Measurements from ENCODE around the gene HSFX4.
"Not testable (repeated sequence)": the region's sequence is repeated elsewhere in the genome, so short reads cannot be mapped to it uniquely, and the experiment has no call there.

Gene HSFX4

DNA sequence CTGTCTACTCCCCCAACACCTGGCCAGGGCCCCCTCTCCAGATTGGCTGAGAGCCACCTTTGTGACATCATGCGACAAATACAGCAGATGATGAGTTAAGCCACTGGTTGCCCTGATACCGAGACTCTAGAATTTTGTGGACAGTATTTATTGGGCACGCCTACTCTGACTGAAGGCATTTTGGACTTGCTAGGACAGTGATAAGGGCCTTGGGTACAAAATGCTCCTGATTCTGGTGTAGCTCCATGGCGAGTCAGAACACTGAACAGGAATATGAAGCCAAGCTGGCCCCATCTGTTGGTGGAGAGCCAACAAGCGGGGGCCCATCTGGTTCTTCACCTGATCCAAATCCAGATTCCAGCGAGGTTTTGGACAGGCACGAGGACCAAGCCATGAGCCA, at the start of gene HSFX4:
Gene HSFX4, plus strand, starts transcription at position 174 of the 400 bp plus-strand sequence. Its CDS starts 72 bp downstream, at position 246.
- DNase-seq; intact Hi-C loops (cut with DNase I): not testable (repeated sequence)

- peak in 1 of 10 donors; percentile 61 for DNase-seq
- intact Hi-C loops (cut with DNase I): no loop called here
Measured at GRCh38 chrX:149881081-149881711, 48.2 kb upstream of the HSFX4 start, which contains the start of gene MAGEA8. MAGEA8 (plus strand) TSS chrX:149881183; CDS start chrX:149884273, 3,090 bp downstream.

DNA sequence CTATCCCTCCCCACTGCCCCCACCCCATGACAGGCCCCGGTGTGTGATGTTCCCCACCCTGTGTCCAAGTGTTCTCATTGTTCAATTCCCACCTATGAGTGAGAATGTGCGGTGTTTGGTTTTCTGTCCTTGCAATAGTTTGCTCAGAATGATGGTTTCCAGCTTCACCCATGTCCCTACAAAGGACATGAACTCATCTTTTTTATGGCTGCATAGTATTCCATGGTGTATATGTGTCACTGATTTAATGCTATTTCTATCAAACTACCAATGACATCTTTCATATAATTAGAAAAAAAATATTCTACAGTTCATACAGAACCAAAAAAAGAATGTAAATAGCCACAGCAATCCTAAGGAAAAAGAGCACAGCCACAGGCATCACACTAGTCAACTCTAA, 38.5 kb upstream of the HSFX4 start:
- DNase-seq; intact Hi-C loops (cut with DNase I): not testable (repeated sequence)

- intact Hi-C loops (cut with DNase I): no loop called here
- no peak for DNase-seq
Measured at GRCh38 chrX:149898554-149898953, 30.8 kb upstream of the HSFX4 start.

DNA sequence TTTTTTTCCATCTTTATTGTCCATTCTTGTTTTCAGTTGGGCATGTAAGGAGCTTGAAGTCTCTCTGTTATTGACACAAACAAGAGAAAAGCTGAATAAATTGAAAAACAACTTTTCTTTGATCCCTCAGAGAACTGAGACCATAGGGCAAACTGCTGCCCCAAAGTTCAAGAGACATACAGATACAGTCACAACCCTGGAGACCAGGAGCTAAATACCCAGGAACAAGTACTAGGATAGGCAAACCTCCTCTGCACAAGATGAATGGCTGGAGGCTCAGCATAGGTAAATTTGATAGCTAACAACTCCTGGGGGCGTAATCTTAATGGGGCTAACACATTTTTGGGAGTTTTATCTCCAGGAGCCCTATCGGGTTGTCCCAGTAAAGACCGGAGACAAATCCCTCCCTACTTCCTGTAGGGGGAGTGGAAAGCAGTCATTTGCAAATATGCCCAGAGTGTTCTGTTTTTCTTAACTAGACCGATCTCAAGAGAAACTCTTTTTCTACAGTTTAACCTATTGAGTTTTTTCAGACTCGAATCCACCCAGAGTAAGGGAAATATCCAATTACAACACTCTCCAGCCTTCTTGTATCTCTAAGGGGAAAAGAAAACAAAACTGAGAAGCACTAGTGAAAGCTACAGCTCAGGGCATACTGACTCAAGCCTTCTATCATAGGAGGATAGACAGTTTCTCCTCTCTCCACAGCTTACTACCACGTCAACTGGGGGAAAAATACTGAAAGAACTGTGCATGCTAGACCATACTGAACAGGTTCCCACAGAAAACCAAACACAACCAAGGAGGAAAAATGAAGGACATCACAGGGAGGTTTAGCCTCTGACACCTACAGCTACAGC, 25.3 kb upstream of the HSFX4 start:
- DNase-seq: no peak
- intact Hi-C loops (cut with DNase I): no loop called here

GRCh38 chrX:149908308-149908707, 21.1 kb upstream of the HSFX4 start:
- intact Hi-C loops (cut with DNase I): no loop called here
- no peak for DNase-seq

DNA sequence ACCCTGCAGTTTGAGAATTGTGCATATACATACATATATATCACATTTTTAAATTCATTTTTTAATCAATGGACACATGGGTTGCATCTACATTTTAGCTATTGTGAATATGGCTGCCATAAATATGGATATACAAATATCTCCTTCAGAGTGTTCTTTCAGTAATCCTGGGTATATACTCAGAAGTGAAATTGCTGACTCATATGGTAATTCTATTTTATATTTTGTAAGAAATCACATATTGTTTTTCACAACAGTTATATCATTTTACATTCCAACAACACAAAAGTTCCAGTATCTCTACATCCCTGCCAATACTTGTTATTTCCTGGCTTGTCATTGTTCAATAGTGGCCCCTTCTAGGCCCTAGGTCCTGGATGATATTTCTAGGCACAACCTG, 20.6 kb upstream of the HSFX4 start:
- no peak for DNase-seq
- intact Hi-C loops (cut with DNase I): no loop called here

DNA sequence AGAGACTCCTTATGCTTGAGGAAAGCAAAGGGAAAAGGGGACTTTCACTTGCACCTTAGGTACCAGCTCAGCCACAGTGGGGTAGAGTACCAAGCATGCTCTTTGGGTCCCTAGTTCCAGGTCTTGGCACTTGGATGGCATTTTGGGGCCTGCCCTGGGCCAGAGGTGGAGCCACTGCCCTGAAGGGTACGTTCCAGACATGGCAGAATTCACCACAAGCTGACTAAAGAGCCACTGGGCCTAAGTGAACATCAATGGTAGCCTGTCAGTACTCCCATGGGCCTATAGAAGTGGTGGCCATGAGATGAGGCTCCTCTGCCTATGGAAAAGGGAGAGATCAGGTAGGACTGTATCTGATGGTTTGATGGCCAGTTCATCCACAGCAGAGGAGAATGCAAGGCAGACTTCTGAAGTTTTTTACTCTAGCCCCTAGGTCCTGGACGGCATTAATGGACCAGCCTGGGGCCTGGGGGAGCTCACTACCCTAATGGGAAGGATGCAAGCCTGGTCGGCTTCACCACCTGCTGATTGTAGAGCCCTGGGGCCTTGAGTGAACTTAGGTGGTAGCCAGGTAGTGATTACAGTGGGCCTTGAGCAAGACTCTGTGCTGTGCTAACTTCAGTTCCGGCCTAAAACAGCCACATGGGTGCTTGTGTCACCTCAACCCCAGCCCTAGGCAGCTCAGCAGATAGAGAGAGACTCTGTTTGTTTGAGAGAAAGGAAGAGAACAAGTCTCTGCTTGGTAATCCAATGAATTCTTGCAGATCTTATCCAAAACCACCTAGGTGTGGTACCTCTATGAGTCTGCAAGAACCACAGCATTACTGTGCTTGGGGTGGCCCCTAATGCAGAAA, 19.8 kb upstream of the HSFX4 start:
- DNase-seq: no peak
- intact Hi-C loops (cut with DNase I): no loop called here

- no peak for DNase-seq
- intact Hi-C loops (cut with DNase I): no loop called here
Measured at GRCh38 chrX:149910178-149910695, 19.1 kb upstream of the HSFX4 start.

- peak in 1 of 10 donors; percentile 12 for DNase-seq
- intact Hi-C loops (cut with DNase I): no loop called here
Measured at GRCh38 chrX:149916745-149917392, 12.5 kb upstream of the HSFX4 start.

DNA sequence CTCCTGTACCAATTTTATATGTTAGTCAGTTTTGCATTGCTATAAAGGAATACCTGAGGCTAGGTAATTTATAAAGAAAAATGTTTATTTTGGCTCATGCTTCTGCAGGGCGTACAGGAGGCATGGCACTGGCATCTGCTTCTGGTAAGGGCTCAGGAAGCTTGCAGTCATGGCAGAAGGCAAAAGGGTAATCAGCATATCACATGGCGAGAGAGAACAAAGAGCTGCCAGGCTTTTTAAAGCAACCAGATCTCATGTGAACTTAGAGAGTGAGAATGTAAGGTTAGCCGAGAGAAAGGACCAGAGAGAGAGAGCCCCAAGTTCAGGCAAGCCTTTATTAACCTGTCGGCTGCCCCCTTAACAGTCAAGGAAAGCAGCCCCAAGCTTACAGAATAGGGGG, 5.5 kb upstream of the HSFX4 start:
- DNase-seq; intact Hi-C loops (cut with DNase I): not testable (repeated sequence)

- intact Hi-C loops (cut with DNase I); DNase-seq: not testable (repeated sequence)
Measured at GRCh38 chrX:149924434-149924833, 4.9 kb upstream of the HSFX4 start.

GRCh38 chrX:149927245-149927963, 2.0 kb upstream of the HSFX4 start:
- intact Hi-C loops (cut with DNase I); DNase-seq: not testable (repeated sequence)

DNA sequence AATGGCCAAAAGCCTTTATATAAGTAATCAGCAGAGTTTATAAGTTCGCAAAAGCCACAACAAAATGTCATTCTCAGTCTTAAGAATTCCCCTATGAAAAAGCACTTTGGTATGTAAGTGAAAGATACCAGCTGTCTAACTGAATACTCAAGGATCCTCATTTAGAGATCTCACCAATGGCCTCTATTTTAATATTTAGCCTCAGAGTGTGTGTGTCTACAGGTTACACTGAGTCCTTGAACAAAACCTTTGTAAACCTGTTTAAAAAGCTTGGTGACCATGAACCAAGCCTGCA, 1.5 kb upstream of the HSFX4 start:
- intact Hi-C loops (cut with DNase I); DNase-seq: not testable (repeated sequence)

GRCh38 chrX:149928635-149929034, 738 bp upstream of the HSFX4 start:
- intact Hi-C loops (cut with DNase I); DNase-seq: not testable (repeated sequence)

GRCh38 chrX:149931355-149931754, 2.0 kb downstream of the HSFX4 start:
- DNase-seq: not testable (repeated sequence)
- intact Hi-C loops (cut with DNase I): loop anchor here (10.0 kb wide), 1 partner anchor 397 kb away; no protein-coding TSS in a partner anchor

GRCh38 chrX:149932150-149932549, 2.8 kb downstream of the HSFX4 start:
- not testable (repeated sequence) for DNase-seq
- intact Hi-C loops (cut with DNase I): loop anchor here (10.0 kb wide), 1 partner anchor 397 kb away; no protein-coding TSS in a partner anchor

DNA sequence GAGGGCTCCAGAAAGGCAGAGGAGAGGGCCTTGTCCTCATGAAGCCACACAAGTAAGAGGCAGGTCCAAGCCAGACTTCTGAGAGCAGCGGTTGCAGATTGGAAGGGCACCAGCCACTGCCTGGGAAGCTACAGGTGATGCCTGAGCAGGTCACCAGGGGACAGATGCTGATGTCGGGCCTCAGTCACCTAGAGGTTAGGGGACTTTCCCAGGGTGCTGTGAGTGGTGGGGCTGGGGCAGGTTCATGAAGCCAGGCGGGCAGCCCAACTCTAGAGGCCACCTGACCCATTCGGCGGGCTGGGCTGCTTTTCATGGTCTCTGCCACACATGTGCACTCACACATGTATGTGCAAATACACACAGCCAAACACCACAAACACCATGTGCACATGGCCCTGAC, 3.6 kb downstream of the HSFX4 start:
- intact Hi-C loops (cut with DNase I): loop anchor here (10.0 kb wide), 1 partner anchor 398 kb away; no protein-coding TSS in a partner anchor

GRCh38 chrX:149933547-149933946, 4.2 kb downstream of the HSFX4 start:
- DNase-seq: not testable (repeated sequence)
- intact Hi-C loops (cut with DNase I): loop anchor here (10.0 kb wide), 1 partner anchor 399 kb away; no protein-coding TSS in a partner anchor

More for the DNA sequence above, 3.6 kb downstream of the HSFX4 start:
- DNase-seq: not testable (repeated sequence)
